Limb (tissue), 2 donors: ENCODE results near the gene CACNA1A.
A peak's percentile ranks its signal among the peaks of the same experiment; 100 is the strongest.

ENCODE experiments used
- DNase-seq, 2 donors: peaks; one replicate each; pipeline ENCODE4 v3.0.0-alpha.2; 2016; ENCODE audit errors: extremely low spot score in 2 of 2

The CACNA1A gene

GRCh38 chr19:13493516-13494310 is 12.6 kb downstream of the CACNA1A start:
- no peak for DNase-seq

- no peak for DNase-seq
These were observed 14.2 kb downstream of the CACNA1A start for GRCh38 chr19:13492128-13492527.

GRCh38 chr19:13487985-13488384 is 18.3 kb downstream of the CACNA1A start:
- no peak for DNase-seq

- DNase-seq: no peak
These were observed 22.1 kb downstream of the CACNA1A start for GRCh38 chr19:13484166-13484565.

GRCh38 chr19:13483215-13483614 is 23.1 kb downstream of the CACNA1A start:
- no peak for DNase-seq

GRCh38 chr19:13478576-13478975 is 27.7 kb downstream of the CACNA1A start:
- DNase-seq: no peak

GRCh38 chr19:13476071-13476470 is 30.2 kb downstream of the CACNA1A start:
- DNase-seq: no peak

- DNase-seq: no peak
These were observed 31.2 kb downstream of the CACNA1A start for GRCh38 chr19:13475044-13475443.

- DNase-seq: no peak
These were observed 39.6 kb downstream of the CACNA1A start for GRCh38 chr19:13466697-13467096.

GRCh38 chr19:13463296-13463695 is 43.0 kb downstream of the CACNA1A start:
- peak in 1 of 2 donors; percentile 53 for DNase-seq

GRCh38 chr19:13461536-13461935 is 44.7 kb downstream of the CACNA1A start:
- DNase-seq: no peak

- no peak for DNase-seq
These were observed 46.2 kb downstream of the CACNA1A start for GRCh38 chr19:13460045-13460444.

- DNase-seq: no peak
These were observed 46.9 kb downstream of the CACNA1A start for GRCh38 chr19:13459351-13459750.

GRCh38 chr19:13451434-13451995 is 54.8 kb downstream of the CACNA1A start:
- DNase-seq: no peak

GRCh38 chr19:13447978-13448377 is 58.3 kb downstream of the CACNA1A start:
- no peak for DNase-seq

GRCh38 chr19:13441810-13442512 is 64.3 kb downstream of the CACNA1A start:
- peak; percentile 35 to 66 for DNase-seq

GRCh38 chr19:13437919-13438618 is 68.2 kb downstream of the CACNA1A start:
- DNase-seq: no peak

GRCh38 chr19:13436352-13436751 is 69.9 kb downstream of the CACNA1A start:
- DNase-seq: no peak

GRCh38 chr19:13430790-13431582 is 75.3 kb downstream of the CACNA1A start:
- DNase-seq: peak in 1 of 2 donors; percentile 33

- no peak for DNase-seq
These were observed 76.7 kb downstream of the CACNA1A start for GRCh38 chr19:13429563-13429962.

- DNase-seq: no peak
These were observed 77.9 kb downstream of the CACNA1A start for GRCh38 chr19:13428352-13428751.
